HG02885 (cell line): Measurements from ENCODE around the gene RFTN1.

Source experiments
- ATAC-seq: cut with Tn5 transposase; IDR thresholded peaks from one replicate; pipeline ENCODE4 v1.9.1; 2021; ENCODE audit warnings: mild to moderate bottlenecking; ENCODE audit not compliant: unreplicated experiment, poor library complexity

Gene RFTN1

GRCh38 chr3:16346413-16347081 is 167.0 kb downstream of the RFTN1 start:
- ATAC-seq: no peak

- no peak for ATAC-seq
These were observed 170.4 kb downstream of the RFTN1 start for GRCh38 chr3:16343101-16343500.

- no peak for ATAC-seq
These were observed 174.5 kb downstream of the RFTN1 start for GRCh38 chr3:16338999-16339398.

GRCh38 chr3:16337856-16338540 is 175.5 kb downstream of the RFTN1 start:
- no peak for ATAC-seq

- ATAC-seq: no peak
These were observed 176.7 kb downstream of the RFTN1 start for GRCh38 chr3:16336825-16337224.

- ATAC-seq: no peak
These were observed 177.5 kb downstream of the RFTN1 start for GRCh38 chr3:16335772-16336645.

GRCh38 chr3:16335333-16335732 is 178.2 kb downstream of the RFTN1 start:
- no peak for ATAC-seq

GRCh38 chr3:16334909-16335308 is 178.6 kb downstream of the RFTN1 start:
- ATAC-seq: no peak

GRCh38 chr3:16332904-16333426 is 180.5 kb downstream of the RFTN1 start:
- no peak for ATAC-seq

GRCh38 chr3:16331319-16331883 is 182.1 kb downstream of the RFTN1 start:
- ATAC-seq: no peak

- no peak for ATAC-seq
These were observed 183.1 kb downstream of the RFTN1 start for GRCh38 chr3:16330351-16330750.

GRCh38 chr3:16329826-16330129 is 183.7 kb downstream of the RFTN1 start:
- ATAC-seq: no peak

GRCh38 chr3:16329036-16329825 is 184.3 kb downstream of the RFTN1 start:
- no peak for ATAC-seq

GRCh38 chr3:16328124-16328523 is 185.4 kb downstream of the RFTN1 start:
- ATAC-seq: no peak

GRCh38 chr3:16326724-16327349 is 186.7 kb downstream of the RFTN1 start:
- ATAC-seq: no peak

- no peak for ATAC-seq
These were observed 187.6 kb downstream of the RFTN1 start for GRCh38 chr3:16325850-16326249.

- ATAC-seq: no peak
These were observed 189.8 kb downstream of the RFTN1 start for GRCh38 chr3:16323737-16324136.

GRCh38 chr3:16322189-16322588 is 191.3 kb downstream of the RFTN1 start:
- no peak for ATAC-seq

GRCh38 chr3:16320711-16321110 is 192.8 kb downstream of the RFTN1 start:
- no peak for ATAC-seq

GRCh38 chr3:16319723-16320122 is 193.8 kb downstream of the RFTN1 start:
- no peak for ATAC-seq
